DOHH2 (cell line): ENCODE measurements around the gene CNTNAP2.

Experiments
- EZH2phosphoT487 ChIP-seq: fragments of 200-600 bp; sonication (generic); IDR thresholded peaks from 2 replicates; pipeline ENCODE4 v1.6.1; 2017; ENCODE audit warnings: borderline replicate concordance, mild to moderate bottlenecking, antibody characterized with exemption, low read length, moderate library complexity, mixed read lengths
- TF ChIP-seq, protein P1 (sequence below): fragments of 200-600 bp; sonication (generic); IDR thresholded peaks from one replicate; pipeline ENCODE4 v1.5.1; 2014; ENCODE audit warnings: antibody characterized with exemption, mild to moderate bottlenecking, low read depth, low read length; ENCODE audit not compliant: poor library complexity, severe bottlenecking

GRCh38 chr7:148014541-148014940, 1897.9 kb downstream of the CNTNAP2 start:
- TF ChIP-seq, protein P1, sequence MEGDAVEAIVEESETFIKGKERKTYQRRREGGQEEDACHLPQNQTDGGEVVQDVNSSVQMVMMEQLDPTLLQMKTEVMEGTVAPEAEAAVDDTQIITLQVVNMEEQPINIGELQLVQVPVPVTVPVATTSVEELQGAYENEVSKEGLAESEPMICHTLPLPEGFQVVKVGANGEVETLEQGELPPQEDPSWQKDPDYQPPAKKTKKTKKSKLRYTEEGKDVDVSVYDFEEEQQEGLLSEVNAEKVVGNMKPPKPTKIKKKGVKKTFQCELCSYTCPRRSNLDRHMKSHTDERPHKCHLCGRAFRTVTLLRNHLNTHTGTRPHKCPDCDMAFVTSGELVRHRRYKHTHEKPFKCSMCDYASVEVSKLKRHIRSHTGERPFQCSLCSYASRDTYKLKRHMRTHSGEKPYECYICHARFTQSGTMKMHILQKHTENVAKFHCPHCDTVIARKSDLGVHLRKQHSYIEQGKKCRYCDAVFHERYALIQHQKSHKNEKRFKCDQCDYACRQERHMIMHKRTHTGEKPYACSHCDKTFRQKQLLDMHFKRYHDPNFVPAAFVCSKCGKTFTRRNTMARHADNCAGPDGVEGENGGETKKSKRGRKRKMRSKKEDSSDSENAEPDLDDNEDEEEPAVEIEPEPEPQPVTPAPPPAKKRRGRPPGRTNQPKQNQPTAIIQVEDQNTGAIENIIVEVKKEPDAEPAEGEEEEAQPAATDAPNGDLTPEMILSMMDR, result no peak
- no peak for TF ChIP-seq EZH2phosphoT487
